Globus pallidus (tissue), 1 donor: Measurements from ENCODE around the gene MIEF2.
"Not testable (repeated sequence)": the region's sequence is repeated elsewhere in the genome, so short reads cannot be mapped to it uniquely, and the experiment has no call there.

Source experiments
- DNase-seq: peaks from one replicate; pipeline ENCODE4 v3.0.0-alpha.2; 2015; ENCODE audit warnings: low spot score

Gene MIEF2

GRCh38 chr17:18260332-18261145 is at the start of gene MIEF2:
Gene MIEF2 (plus strand): TSS chr17:18260662. CDS start chr17:18262721, 2,059 bp downstream.
- peak; percentile 94 for DNase-seq

- DNase-seq = no peak
These were observed 46.7 kb upstream of the MIEF2 start for GRCh38 chr17:18213666-18214270.

GRCh38 chr17:18216906-18217305 is 43.6 kb upstream of the MIEF2 start:
- not testable (repeated sequence) for DNase-seq

- DNase-seq = peak; percentile 68
These were observed 42.9 kb upstream of the MIEF2 start for GRCh38 chr17:18217412-18218015.

- DNase-seq = no peak
These were observed 41.6 kb upstream of the MIEF2 start for GRCh38 chr17:18218756-18219415.

- DNase-seq = no peak
These were observed 36.4 kb upstream of the MIEF2 start for GRCh38 chr17:18224053-18224386.

GRCh38 chr17:18224387-18225120 is 35.9 kb upstream of the MIEF2 start:
- DNase-seq = no peak

- peak; percentile 95 for DNase-seq
These were observed 35.3 kb upstream of the MIEF2 start, which contains the start of gene LLGL1 for GRCh38 chr17:18225121-18225641. Gene LLGL1 (plus strand): TSS chr17:18225635. CDS start chr17:18225683, 48 bp downstream.

GRCh38 chr17:18225642-18226283 is 34.7 kb upstream of the MIEF2 start:
- no peak for DNase-seq

GRCh38 chr17:18226284-18226945 is 34.0 kb upstream of the MIEF2 start:
- no peak for DNase-seq

- DNase-seq = no peak
These were observed 32.8 kb upstream of the MIEF2 start for GRCh38 chr17:18227635-18228034.

- peak; percentile 47 for DNase-seq
These were observed 32.2 kb upstream of the MIEF2 start for GRCh38 chr17:18228176-18228682.

GRCh38 chr17:18229254-18229653 is 31.2 kb upstream of the MIEF2 start:
- DNase-seq = no peak

- no peak for DNase-seq
These were observed 30.7 kb upstream of the MIEF2 start for GRCh38 chr17:18229771-18230170.

GRCh38 chr17:18230288-18231141 is 29.9 kb upstream of the MIEF2 start:
- DNase-seq = peak; percentile 94

- DNase-seq = peak; percentile 43
These were observed 29.3 kb upstream of the MIEF2 start for GRCh38 chr17:18231164-18231563.

- no peak for DNase-seq
These were observed 26.5 kb upstream of the MIEF2 start for GRCh38 chr17:18233803-18234518.

- DNase-seq = no peak
These were observed 25.5 kb upstream of the MIEF2 start for GRCh38 chr17:18234853-18235380.
